Measurements from ENCODE around the gene HELZ2. TPM values are rescaled to one million over a fixed set of nuclear protein-coding genes. Genes with fewer than 3 reads are reported as not detected.
A peak's percentile ranks its signal among the peaks of the same experiment; 100 is the strongest.

Gene HELZ2
- total RNA-seq, 1 experiment from 2014 or later = 27.9 TPM

DNA sequence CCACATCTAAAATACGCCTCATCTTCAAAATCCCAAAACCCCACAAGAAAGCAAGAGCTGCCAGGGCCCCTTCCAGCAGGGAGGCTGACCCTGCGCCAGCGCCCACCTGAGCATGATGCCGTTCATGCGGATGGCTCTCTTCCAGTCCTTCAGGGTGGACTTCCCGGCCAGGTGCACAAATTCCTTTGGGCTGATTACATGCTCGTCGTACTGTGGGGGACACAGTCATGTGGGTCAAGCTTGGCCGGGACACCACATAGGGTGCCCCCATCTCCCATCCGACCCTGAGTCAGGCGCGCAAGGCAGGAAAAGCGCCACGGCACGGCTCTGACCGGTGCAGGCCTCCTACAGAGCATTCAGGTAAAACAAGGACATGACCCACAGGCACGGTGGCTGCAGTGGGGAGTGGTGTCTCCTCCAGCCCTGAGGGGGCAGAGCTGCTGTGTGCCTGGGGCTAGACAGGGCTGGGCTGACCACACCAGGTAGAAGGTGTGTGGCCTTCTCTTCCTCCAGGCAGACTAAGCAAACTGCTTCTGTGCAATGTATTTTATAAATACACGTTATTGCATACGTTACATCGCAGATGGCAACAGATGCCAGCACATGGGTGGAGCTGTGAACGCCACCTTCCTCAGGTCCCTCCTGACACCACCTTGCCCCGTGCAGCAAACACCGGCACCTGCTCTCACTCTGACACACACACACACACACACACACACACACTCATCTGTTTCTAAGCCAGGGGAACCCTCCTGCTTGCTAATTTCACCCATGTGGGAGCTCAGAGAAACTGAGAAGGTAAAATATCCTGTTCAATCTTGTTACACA, 23.8 kb upstream of the HELZ2 start:
- no peak overlapping the region for H2BK20ac ChIP-seq (ENCODE audit: low read depth, low read length, poor library complexity, severe bottlenecking)
- H3K36me3 Mint-ChIP-seq (ENCODE audit: insufficient read depth in 1 of 3, low read depth in 3 of 3) = peaks cover 11 to 41% (median 41%) of the 10 kb centered on the region in 3 experiments; a peak in 6 of 7 replicates
- no peak overlapping the region for H3K4me2 ChIP-seq (ENCODE audit: insufficient read depth, insufficient read length, low read length)
- H3K79me1 ChIP-seq (ENCODE audit: insufficient read depth, low read depth, low read length, poor library complexity, severe bottlenecking) = no peaks in the 10 kb centered on the region
- H2BK12ac ChIP-seq (ENCODE audit: insufficient read length, low read depth, low read length) = no peak overlapping the region
- H3K4me3 Mint-ChIP-seq = no peak overlapping the region
- H3K23me2 ChIP-seq (ENCODE audit: insufficient read length, low read depth, low read length, poor library complexity, severe bottlenecking) = no peaks in the 10 kb centered on the region
- no peaks in the 10 kb centered on the region for H3K79me2 ChIP-seq (ENCODE audit: insufficient read depth, low read length)
- H3T11ph ChIP-seq (ENCODE audit: low read length) = no peak overlapping the region
- H3K14ac ChIP-seq (ENCODE audit: insufficient read depth, low read length) = no peak overlapping the region
- no peak overlapping the region for H2BK120ac ChIP-seq (ENCODE audit: low read depth, low read length, poor library complexity, severe bottlenecking)
- no peak overlapping the region for H3K18ac ChIP-seq (ENCODE audit: insufficient read length, low read depth, low read length)
- no peak overlapping the region for H2AFZ ChIP-seq (ENCODE audit: low read length)
- no peak overlapping the region for H2BK15ac ChIP-seq (ENCODE audit: low read depth, low read length)
- H3K4ac ChIP-seq (ENCODE audit: low read depth, low read length) = no peak overlapping the region
- no peaks in the 10 kb centered on the region for H3K9me3 Mint-ChIP-seq
- H2BK5ac ChIP-seq (ENCODE audit: insufficient read length, low read length) = no peak overlapping the region
- H3K56ac ChIP-seq (ENCODE audit: insufficient read length, low read depth, low read length) = no peak overlapping the region
- TF ChIP-seq, protein P1, sequence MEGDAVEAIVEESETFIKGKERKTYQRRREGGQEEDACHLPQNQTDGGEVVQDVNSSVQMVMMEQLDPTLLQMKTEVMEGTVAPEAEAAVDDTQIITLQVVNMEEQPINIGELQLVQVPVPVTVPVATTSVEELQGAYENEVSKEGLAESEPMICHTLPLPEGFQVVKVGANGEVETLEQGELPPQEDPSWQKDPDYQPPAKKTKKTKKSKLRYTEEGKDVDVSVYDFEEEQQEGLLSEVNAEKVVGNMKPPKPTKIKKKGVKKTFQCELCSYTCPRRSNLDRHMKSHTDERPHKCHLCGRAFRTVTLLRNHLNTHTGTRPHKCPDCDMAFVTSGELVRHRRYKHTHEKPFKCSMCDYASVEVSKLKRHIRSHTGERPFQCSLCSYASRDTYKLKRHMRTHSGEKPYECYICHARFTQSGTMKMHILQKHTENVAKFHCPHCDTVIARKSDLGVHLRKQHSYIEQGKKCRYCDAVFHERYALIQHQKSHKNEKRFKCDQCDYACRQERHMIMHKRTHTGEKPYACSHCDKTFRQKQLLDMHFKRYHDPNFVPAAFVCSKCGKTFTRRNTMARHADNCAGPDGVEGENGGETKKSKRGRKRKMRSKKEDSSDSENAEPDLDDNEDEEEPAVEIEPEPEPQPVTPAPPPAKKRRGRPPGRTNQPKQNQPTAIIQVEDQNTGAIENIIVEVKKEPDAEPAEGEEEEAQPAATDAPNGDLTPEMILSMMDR (conservative IDR thresholded peaks at IDR 0.05) = no peak
- H3K27me3 Mint-ChIP-seq (ENCODE audit: low read depth) = no peaks in the 10 kb centered on the region
- no peaks in the 10 kb centered on the region for H3K4me1 Mint-ChIP-seq
- no peak overlapping the region for H3K9ac ChIP-seq (ENCODE audit: extremely low read depth, insufficient read length, low read length)
- H3K4me1 ChIP-seq (ENCODE audit: insufficient read depth, low read length) = no peaks in the 10 kb centered on the region
- no peak overlapping the region for H4K8ac ChIP-seq (replicated peaks; ENCODE audit: insufficient read length, low read depth, low read length)
- no peak overlapping the region for H3K27ac ChIP-seq (ENCODE audit: insufficient read length, low read depth, low read length)
- H4K91ac ChIP-seq (ENCODE audit: insufficient read length, low read depth, low read length) = no peak overlapping the region
- no peaks in the 10 kb centered on the region for H3K9me3 ChIP-seq (ENCODE audit: control insufficient read depth, low read depth, low read length)
- H3K23ac ChIP-seq (ENCODE audit: insufficient read length, low read depth, low read length) = no peak overlapping the region
- no CpG with 5 or more reads among the region's 23 CpGs for WGBS (ENCODE audit: extremely low coverage, insufficient read length, low lambda C conversion rate)
- no peak overlapping the region for H2AK5ac ChIP-seq (ENCODE audit: insufficient read length, low read length)
- H4K5ac ChIP-seq (ENCODE audit: insufficient read length, low read depth, low read length) = no peak overlapping the region
- no peaks in the 10 kb centered on the region for H4K20me1 ChIP-seq (ENCODE audit: control insufficient read depth, insufficient read depth, insufficient read length)
- DNase-seq = no peak
- no peaks in the 10 kb centered on the region for H3K27me3 ChIP-seq (ENCODE audit: insufficient read depth, low read length)
- H3K27ac Mint-ChIP-seq = peak overlapping the region in 1 of 3 experiments; percentile 44; a peak in 1 of 7 replicates
